Measurements from ENCODE around the gene SFTPA1. TPM values are rescaled to one million over a fixed set of nuclear protein-coding genes. Genes with fewer than 3 reads are reported as not detected.
"Not testable (repeated sequence)": the region's sequence is repeated elsewhere in the genome, so short reads cannot be mapped to it uniquely, and the experiment has no call there.

SFTPA1 gene
- total RNA-seq, 1 donor from 2014 or later, result not detected

DNA sequence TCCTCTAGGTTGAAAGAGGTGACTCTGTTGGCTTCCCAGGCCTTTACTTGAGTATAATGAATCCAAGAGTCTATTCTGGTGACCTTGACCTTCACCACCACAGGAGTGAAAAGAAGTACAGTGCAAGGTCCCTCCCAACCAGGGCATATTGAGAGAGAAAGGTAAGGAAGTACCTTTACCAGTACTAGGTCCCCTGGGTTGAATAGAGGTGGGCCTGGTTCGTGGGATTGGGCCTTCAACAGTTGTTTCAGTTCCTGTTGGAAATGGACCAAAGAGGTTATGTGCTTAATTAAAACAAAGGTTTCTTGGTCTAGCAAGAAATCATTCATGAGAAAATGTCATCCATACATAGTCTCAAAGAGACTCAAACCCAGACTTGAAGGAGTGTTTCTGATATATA lies 6.4 kb upstream of the SFTPA1 start:
- Histone ChIP-seq H3K27me3 (ENCODE audit: control insufficient read depth, insufficient read depth, low read length) (peaks cover 4% of the 10 kb centered on the region), H3K4me3 (ENCODE audit: low read depth, low read length) (no peak overlapping the region), H3K36me3 (ENCODE audit: control insufficient read depth, insufficient read depth, low read length) (no peaks in the 10 kb centered on the region)
- DNase-seq (ENCODE audit: low read depth), result no peak
- TF ChIP-seq, protein P1, sequence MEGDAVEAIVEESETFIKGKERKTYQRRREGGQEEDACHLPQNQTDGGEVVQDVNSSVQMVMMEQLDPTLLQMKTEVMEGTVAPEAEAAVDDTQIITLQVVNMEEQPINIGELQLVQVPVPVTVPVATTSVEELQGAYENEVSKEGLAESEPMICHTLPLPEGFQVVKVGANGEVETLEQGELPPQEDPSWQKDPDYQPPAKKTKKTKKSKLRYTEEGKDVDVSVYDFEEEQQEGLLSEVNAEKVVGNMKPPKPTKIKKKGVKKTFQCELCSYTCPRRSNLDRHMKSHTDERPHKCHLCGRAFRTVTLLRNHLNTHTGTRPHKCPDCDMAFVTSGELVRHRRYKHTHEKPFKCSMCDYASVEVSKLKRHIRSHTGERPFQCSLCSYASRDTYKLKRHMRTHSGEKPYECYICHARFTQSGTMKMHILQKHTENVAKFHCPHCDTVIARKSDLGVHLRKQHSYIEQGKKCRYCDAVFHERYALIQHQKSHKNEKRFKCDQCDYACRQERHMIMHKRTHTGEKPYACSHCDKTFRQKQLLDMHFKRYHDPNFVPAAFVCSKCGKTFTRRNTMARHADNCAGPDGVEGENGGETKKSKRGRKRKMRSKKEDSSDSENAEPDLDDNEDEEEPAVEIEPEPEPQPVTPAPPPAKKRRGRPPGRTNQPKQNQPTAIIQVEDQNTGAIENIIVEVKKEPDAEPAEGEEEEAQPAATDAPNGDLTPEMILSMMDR (IDR thresholded peaks at IDR 0.05; ENCODE audit: insufficient read depth, low read length, poor library complexity, severe bottlenecking), result no peak

DNA sequence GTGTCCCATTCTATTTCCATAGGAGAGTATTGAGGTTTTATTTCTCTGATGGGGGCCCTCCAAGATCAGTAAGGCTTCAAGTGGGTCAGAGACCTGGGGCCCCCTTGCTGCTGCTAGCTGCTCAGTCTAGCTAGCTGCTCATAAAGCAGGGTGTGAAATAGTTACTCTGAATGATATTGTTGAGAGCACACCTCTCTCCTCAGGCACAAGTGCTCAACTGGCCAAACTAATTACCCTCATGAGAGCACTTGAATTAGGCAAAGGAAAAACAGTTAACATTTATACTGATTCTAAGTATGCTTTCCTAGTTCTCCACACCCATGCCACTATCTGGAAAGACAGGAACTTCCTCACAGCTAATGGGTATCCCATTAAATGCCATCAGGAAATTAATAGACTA lies 5.4 kb upstream of the SFTPA1 start:
- Histone ChIP-seq H3K4me3 (ENCODE audit: low read depth, low read length) (no peak overlapping the region), H3K27me3 (ENCODE audit: control insufficient read depth, insufficient read depth, low read length) (peaks cover 4% of the 10 kb centered on the region), H3K36me3 (ENCODE audit: control insufficient read depth, insufficient read depth, low read length) (no peaks in the 10 kb centered on the region)
- no peak for DNase-seq (ENCODE audit: low read depth)
- TF ChIP-seq, protein P1 (IDR thresholded peaks at IDR 0.05; ENCODE audit: insufficient read depth, low read length, poor library complexity, severe bottlenecking), result no peak

DNA sequence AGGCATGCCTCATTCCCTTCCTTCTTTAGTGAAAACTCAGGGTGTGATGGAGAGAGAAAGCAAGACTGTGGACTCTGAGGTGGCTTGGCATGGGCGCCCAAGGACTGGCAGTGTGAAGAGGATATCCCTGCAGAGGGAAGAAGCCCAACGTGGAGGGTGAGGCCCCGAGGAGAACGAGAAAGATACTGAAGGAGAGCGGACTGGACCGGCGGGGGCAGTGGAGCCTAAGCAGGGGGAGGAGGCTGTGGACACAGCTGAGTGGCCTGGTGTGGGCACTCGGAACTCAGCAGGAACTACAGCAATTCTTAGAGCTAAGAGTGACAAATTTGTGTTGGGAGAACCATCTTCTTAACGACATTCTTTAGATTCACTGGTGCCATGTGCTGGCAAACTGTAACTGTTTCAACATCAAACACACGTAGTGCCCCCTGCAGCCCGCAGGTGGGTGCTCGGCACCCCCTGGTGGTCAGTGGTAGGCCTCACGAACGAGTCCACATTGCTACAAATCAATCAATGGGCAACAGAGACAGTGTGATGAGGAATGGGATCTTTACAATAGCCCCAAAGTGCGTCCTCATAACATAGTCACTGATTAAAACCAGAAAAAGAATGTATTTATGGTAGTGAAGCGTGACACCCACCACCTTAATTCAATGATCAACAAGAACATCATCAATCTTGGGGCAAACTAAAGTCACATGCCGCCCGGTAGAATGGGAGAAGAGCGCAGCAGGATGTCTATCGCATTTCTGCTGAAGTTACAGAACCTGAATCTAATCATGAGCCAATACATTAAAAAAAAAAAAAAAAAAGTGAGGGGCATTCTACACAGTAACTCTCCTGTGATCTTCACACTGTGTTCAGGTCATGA lies 2.0 kb upstream of the SFTPA1 start:
- no peak for DNase-seq (ENCODE audit: low read depth)

DNA sequence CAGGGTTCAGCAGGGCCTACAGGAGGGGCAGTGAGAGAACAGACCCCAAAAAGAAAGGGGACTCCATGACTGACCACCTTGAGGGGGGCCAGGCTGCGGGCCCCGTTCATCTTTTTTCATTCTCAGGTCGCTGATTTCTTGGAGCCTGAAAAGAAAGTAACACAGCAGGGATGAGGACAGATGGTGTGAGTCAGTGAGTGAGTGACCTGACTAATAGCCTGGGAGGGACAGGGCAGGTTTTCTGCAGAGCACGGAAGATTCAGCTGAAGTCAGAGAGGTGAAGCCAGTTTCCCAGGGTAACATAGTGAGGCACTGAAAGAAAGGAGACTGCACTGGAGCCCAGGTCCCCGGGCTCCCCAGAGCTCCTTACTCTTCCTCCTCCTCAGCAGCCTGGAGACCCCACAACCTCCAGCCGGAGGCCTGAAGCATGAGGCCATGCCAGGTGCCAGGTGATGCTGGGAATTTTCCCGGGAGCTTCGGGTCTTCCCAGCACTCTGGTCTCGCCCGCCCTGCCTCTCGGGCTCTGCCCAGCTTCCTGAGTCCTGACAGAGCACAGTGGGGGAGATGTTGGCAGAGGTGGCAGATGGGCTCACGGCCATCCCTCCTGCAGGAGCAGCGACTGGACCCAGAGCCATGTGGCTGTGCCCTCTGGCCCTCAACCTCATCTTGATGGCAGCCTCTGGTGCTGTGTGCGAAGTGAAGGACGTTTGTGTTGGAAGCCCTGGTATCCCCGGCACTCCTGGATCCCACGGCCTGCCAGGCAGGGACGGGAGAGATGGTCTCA lies 646 bp downstream of the SFTPA1 start:
- not testable (repeated sequence) for H3K4me3 ChIP-seq (ENCODE audit: low read depth, low read length); H3K27me3 ChIP-seq (ENCODE audit: control insufficient read depth, insufficient read depth, low read length); H3K36me3 ChIP-seq (ENCODE audit: control insufficient read depth, insufficient read depth, low read length)
- peak; percentile 1 for DNase-seq (ENCODE audit: low read depth)

More for the DNA sequence above, 2.0 kb upstream of the SFTPA1 start:
- peaks cover 4% of the 10 kb centered on the region for H3K27me3 ChIP-seq (ENCODE audit: control insufficient read depth, insufficient read depth, low read length)
- TF ChIP-seq, protein P1 (IDR thresholded peaks at IDR 0.05; ENCODE audit: insufficient read depth, low read length, poor library complexity, severe bottlenecking), result peak; percentile 60
- H3K36me3 ChIP-seq (ENCODE audit: control insufficient read depth, insufficient read depth, low read length), result no peaks in the 10 kb centered on the region
- H3K4me3 ChIP-seq (ENCODE audit: low read depth, low read length), result no peak overlapping the region

DNA sequence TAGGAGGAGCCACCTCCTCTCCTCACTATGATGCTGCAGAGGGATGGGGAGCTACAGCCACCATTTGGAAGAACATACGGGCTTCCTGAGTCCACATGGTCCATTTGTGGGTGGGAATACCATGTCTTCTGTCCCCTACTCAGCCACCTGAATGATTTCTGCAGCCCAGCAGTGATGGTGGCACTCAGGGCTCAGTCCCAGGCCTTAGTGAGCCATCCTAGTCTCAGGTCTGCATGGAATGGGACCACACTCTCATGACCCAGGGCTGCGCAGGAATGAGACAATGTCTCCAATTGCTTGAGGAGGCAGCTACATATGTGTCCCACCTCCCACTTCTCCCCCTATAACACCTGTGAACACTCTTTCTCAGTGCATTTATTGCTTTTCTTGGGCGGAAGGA lies 4.8 kb downstream of the SFTPA1 start:
- H3K4me3 ChIP-seq (ENCODE audit: low read depth, low read length), result no peak overlapping the region
- H3K36me3 ChIP-seq (ENCODE audit: control insufficient read depth, insufficient read depth, low read length), result no peaks in the 10 kb centered on the region
- DNase-seq (ENCODE audit: low read depth), result no peak
- TF ChIP-seq, protein P1 (IDR thresholded peaks at IDR 0.05; ENCODE audit: insufficient read depth, low read length, poor library complexity, severe bottlenecking), result no peak
- H3K27me3 ChIP-seq (ENCODE audit: control insufficient read depth, insufficient read depth, low read length), result peaks cover 2% of the 10 kb centered on the region

DNA sequence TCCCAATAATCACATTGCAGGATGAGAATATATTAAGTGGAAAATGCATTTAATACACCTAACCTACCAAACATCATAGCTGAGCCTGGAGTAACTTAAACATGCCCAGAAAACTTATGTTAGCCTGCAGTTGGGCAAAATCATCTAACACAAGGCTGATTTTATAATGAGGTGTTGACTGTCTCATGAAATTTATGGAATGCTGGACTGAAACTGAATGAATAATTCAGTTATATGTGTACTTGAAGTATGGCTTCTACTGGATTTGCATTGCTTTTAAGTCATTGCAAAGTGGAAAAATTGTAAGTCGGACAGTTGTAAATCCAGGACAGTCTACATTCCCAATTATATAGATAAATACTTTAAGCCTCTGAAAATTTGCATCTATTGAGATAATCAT lies 5.4 kb downstream of the SFTPA1 start:
- TF ChIP-seq, protein P1 (IDR thresholded peaks at IDR 0.05; ENCODE audit: insufficient read depth, low read length, poor library complexity, severe bottlenecking), result no peak
- Histone ChIP-seq H3K36me3 (ENCODE audit: control insufficient read depth, insufficient read depth, low read length) (no peaks in the 10 kb centered on the region), H3K4me3 (ENCODE audit: low read depth, low read length) (no peak overlapping the region), H3K27me3 (ENCODE audit: control insufficient read depth, insufficient read depth, low read length) (peaks cover 2% of the 10 kb centered on the region)
- DNase-seq (ENCODE audit: low read depth), result no peak

DNA sequence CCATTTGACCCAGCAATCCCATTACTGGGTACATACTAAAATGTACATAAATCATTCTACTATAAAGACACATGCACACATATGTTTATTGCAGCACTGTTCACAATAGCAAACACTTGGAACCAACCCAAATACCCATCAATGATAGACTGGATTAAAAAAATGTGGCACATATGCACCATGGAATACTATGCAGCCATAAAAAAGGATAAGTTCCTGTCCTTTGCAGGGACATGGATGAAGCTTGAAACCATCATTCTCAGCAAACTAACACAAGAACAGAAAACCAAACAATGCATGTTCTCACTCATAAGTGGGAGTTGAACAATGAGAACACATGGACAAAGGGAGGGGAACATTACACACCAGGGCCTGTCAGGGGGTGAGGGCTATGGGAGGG lies 12.9 kb downstream of the SFTPA1 start:
- DNase-seq (ENCODE audit: low read depth); H3K36me3 ChIP-seq (ENCODE audit: control insufficient read depth, insufficient read depth, low read length); H3K27me3 ChIP-seq (ENCODE audit: control insufficient read depth, insufficient read depth, low read length); H3K4me3 ChIP-seq (ENCODE audit: low read depth, low read length): not testable (repeated sequence)

Measured in kidney epithelial cell (primary cell).